Activated CD8-positive, alpha-beta memory T cell treated with anti-CD3 and anti-CD28 coated beads, Interleukin-2, amount 50 U/mL, for 1 hour (primary cell): Measurements from ENCODE around the gene PSMA5.

Experiments used
- DNase-seq: peaks from one replicate; pipeline ENCODE4 v3.0.0-alpha.2; 2020; ENCODE audit errors: extremely low read depth

Gene PSMA5

GRCh38 chr1:109369167-109369746, 57.0 kb downstream of the PSMA5 start:
- DNase-seq = no peak

GRCh38 chr1:109368464-109368863, 57.8 kb downstream of the PSMA5 start:
- DNase-seq = no peak

- DNase-seq = no peak
Measured at GRCh38 chr1:109367626-109368025, 58.6 kb downstream of the PSMA5 start.

DNA sequence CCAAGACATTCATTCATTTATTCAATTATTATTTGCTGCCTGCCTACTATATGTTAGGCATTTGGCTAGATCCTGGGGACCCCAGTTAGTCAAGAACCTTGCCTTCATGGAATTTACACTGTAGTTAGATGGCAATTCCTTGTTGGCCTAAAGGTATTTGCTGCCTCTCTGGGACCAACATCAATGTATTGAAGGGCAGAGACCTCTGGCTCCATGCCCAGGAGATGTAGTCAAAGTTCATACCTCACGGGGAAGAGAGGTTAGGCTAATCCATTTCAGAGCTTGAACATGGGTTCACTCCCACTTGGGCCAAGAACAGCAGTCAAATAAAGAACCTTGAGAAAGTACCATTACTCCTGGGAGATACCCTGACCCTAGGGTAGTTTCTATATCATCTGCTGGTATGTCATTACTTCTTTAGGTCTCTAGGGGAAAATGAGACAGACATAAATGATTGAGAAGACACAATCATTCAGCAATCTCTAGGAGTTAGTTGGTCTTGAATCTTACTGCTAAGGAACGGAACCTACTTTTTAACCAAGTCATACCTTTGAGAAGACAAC, 60.5 kb downstream of the PSMA5 start:
- no peak for DNase-seq

GRCh38 chr1:109361649-109362048, 64.6 kb downstream of the PSMA5 start:
- no peak for DNase-seq

GRCh38 chr1:109361069-109361468, 65.2 kb downstream of the PSMA5 start:
- no peak for DNase-seq

DNA sequence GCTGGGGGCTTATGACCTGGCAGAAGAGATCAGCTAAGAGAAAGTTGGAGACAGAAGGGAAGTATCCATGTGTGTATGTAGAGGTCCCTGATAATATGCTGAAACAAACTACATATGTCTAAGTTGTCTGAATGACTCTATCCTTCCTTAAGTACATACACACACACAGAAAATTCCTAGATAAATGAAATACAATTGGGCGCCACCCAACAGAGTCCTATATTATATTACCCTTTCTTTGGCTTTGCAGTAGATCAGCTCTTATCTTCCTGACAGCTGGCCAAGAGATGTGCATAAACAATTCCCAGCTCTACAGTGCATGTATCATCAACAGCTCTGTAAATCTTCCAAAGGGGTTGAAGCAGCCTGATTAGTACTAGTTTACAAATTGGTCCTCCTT, 68.6 kb downstream of the PSMA5 start:
- no peak for DNase-seq

DNA sequence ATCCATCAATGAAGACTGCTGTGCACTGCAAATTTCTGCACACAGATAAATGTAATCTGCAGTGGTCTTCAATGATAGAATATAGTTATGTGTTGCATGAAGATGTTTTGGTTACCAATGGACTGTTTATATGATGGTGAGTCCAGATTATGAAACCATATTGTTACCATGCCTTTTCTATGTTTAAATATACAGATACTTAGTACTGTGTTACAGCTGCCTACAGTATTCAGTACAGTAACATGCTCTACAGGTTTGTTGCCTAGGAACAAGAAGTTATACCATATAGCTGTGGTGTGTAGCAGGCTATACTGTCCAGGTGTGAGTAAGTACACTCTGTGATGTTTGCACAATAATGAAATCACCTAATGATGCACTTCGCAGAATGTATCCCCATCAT, 69.3 kb downstream of the PSMA5 start:
- DNase-seq = no peak

GRCh38 chr1:109356505-109356904, 69.7 kb downstream of the PSMA5 start:
- DNase-seq = no peak

DNA sequence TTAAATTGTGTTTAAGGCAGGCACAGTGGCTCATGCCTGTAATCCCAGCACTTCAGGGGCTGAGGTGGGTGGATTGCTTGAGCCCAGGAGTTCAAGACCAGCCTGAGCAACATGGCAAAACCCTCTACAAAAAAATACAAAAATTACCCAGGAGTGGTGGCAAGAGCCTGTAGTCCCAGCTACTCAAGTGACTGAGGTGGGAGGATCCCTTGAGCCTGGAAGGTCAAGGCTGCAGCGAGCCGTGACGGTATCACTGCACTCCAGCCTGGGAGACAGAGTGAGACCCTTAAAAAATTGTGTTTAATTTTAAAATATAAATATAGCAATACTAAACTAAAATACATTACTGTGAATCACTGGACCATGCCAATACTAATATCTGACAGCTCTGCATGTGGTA, 71.3 kb downstream of the PSMA5 start:
- no peak for DNase-seq

DNA sequence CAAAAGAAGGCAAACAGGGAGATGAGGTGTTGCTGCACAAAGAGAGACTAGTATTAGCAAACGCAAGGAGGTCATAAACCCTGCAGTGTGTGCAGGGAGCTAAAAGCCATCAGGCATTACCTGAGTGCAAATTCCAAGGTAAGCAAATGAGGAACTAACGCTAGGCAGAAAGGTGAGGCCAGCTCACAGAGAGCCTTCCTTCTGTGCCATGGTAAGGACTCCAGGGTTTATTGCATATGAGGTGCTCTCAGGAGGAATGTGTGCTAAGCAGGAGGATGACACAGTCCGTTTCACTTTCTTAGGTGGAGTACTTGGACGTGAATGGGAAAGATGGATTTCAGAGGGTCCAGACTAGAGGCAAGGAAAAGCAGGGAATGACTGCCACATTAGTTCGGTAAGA, 74.8 kb downstream of the PSMA5 start:
- no peak for DNase-seq

DNA sequence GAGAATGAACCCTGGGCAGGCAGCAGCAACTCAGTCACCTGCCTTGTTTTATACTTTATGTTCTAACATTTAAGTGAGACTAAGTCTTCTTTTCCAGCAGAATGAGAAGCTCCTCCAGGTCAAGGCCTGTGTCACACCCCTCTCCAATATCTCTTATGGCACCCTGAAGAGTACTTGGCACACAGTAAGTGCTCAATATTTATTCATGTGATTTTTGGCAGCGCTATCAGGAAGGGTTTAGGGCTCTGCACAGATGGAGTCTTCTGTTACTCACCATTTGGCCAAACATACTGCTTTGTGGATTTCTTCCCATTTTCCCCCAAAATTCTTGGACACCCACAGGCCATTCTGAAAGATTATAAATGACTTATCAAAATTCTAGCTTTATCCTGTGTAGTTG, 75.6 kb downstream of the PSMA5 start:
- no peak for DNase-seq

DNA sequence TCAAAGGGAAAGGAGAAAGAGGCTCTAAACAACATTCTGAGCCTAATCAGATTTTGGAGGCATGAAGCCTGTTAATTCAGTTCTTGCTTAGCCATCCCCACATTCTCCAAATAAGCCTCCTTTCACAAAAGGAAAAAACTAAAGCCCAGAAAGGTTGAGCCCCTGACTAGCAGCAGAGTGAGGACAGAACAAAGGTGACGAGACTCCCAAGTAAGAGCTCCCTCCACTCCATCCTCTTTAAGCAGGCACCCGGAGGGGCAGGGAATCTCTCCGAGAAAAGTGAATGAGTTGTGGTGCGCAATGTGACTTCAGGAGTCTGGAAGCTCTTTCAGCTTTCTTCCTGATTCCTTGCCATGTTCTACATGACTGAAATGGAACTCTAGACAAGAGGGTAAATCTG, 76.1 kb downstream of the PSMA5 start:
- DNase-seq = no peak
